Stimulated activated CD8-positive, alpha-beta memory T cell treated with anti-CD3 and anti-CD28 coated beads, Interleukin-15, amount 100 ng/mL, for 1 hour (primary cell): ENCODE results near the gene RNF220.
"Not testable (repeated sequence)": the region's sequence is repeated elsewhere in the genome, so short reads cannot be mapped to it uniquely, and the experiment has no call there.

Source experiments
- DNase-seq: peaks from one replicate; pipeline ENCODE4 v3.0.0-alpha.2; 2020; ENCODE audit warnings: low read depth

The RNF220 gene

DNA sequence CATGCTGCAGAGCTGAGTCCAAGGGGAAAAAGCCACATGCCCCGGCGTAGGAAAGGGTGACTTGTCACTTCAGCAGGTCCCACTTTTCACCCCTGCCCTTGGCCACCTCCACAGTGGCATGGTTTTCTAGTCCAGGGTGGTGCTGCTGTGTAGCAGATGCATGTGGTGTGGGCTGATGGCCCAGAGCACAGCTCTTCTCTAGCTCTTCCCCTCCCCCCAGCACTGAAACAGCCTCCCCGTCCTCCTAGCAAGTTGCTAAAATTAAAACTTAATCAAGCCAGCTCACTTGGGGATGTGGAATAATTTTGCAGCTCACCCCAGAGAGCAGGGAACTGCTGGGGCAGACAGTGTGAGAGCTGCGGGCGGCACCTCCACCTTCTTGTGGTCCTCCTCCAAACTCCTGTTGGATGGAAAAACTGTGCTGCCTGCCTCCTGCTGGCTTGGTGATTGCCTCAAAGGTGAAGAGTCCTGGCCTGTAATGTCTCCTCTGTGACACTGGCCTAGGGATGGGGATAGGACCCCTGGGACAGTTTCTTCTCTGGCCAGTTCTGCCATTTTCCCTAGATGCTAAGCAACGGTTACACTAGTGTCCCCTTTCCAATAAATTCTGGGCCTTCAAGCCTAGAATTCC is 91.6 kb downstream of the RNF220 start:
- no peak for DNase-seq

- no peak for DNase-seq
Observed at GRCh38 chr1:44497422-44498170, 92.5 kb downstream of the RNF220 start.

- DNase-seq: no peak
Observed at GRCh38 chr1:44499306-44499705, 94.3 kb downstream of the RNF220 start.

DNA sequence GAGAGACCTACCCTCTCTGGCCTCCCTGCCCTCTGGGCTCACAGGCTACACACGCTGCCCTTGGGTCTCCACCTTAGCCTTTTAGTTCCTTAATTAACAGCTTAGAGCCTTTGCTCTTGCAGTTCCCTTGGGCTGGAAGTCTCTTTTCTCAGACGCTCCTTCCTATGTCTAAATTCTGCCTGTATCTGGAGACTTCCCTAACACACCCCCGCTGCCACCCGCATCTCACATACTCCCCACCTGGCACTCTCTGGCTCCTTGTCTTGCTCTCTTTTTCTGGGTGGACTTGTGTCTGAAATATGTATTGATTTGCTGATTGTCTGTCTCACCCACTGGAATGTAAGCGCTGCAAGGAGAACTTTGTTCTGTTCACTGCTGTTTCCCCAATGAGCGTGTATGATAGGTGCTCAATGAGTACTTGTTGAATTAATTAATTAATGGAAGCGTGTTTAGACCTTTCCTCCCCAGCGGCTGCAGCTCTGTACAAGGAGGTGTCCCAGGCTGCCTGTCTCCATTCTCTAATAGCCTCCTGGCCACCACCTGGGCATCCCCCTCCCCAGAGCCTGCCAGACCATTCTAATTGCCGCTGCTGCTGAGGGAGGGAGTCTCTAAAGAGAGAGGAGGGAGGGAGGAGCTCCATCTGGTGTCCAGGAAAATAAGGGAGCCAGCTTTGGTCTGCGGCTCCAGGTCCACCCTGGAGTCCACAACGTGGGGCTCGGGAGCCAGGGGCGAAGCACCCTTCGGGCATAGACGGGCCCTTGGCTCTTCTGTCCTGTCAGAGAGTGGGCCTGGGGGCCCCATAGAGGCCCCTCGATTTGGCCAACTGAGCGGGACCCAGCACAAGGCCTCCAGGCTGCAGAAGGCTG is 95.4 kb downstream of the RNF220 start:
- no peak for DNase-seq

- no peak for DNase-seq
Observed at GRCh38 chr1:44501047-44501890, 96.2 kb downstream of the RNF220 start.

DNA sequence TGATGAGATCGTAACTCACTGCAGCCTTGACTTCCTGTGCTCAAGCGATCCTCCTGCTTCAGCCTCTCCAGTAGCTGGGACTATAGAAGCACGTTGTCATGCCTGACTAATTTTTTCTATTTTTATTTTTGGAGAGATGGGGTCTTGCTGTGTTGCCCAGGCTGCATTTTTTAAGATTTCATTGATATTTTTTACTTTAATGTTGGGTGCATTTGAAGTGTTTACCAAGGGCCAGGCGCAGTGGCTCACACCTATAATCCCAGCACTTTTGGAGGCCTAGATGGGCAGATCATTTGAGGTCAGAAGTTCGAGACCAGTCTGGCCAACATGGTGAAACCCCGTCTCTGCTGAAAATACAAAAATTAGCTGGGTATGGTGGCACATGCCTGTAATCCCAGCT is 97.8 kb downstream of the RNF220 start:
- not testable (repeated sequence) for DNase-seq

DNA sequence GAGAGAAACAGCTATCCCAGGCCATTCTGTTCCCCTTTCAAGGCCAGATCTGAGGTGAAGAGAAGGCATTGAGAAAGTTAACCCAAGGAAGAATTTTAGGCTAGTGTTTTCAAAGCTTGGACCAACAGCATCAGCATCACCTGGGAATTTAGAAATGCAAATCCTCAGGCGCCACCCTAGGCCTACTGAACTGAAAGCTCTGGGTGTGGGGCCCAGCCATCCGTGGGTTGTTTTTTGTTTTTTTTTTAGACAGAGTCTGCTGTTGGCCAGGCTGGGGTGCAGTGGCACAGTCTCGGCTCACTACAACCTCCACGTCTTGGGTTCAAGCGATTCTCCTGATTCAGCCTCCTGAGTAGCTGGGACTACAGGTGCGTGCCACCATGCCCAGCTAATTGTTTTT is 98.6 kb downstream of the RNF220 start:
- no peak for DNase-seq

DNA sequence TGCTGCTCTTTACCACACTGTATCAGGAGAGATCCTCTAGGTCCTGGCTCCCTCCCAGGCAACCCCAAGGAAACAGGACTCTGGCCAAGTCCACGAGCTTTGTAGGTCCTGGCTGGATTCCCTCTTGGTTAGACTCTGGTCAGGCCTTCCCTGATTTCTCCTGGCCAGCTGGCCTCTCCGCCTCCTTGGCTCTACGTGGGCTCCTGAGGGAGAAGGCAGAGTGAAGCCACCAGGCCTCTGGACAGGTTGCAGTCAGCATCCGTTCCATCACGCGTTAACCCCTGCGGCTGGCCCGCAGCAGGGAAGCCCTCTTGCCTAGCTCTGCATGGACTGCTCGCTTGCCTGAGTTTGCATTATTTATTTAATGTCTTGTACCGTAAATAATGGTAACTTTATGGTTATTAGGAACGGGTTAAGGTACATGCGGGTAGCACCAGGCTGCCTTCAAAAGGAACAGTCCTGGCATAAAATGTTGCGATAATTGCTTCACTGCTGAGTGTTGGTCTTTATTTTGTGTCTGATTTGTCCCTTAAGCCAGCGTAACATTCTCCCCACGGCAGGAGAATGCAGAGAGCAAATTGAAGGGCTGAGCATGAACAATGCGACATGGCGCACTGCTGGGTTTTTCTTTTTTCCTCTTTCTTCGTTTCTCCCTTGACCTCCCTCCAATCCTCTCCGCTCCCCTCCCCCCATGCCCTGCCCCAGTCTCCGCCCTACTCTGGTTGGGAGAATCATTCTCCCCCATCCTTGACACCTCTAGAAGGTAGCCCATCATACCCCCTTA is 100.3 kb downstream of the RNF220 start:
- DNase-seq: no peak

DNA sequence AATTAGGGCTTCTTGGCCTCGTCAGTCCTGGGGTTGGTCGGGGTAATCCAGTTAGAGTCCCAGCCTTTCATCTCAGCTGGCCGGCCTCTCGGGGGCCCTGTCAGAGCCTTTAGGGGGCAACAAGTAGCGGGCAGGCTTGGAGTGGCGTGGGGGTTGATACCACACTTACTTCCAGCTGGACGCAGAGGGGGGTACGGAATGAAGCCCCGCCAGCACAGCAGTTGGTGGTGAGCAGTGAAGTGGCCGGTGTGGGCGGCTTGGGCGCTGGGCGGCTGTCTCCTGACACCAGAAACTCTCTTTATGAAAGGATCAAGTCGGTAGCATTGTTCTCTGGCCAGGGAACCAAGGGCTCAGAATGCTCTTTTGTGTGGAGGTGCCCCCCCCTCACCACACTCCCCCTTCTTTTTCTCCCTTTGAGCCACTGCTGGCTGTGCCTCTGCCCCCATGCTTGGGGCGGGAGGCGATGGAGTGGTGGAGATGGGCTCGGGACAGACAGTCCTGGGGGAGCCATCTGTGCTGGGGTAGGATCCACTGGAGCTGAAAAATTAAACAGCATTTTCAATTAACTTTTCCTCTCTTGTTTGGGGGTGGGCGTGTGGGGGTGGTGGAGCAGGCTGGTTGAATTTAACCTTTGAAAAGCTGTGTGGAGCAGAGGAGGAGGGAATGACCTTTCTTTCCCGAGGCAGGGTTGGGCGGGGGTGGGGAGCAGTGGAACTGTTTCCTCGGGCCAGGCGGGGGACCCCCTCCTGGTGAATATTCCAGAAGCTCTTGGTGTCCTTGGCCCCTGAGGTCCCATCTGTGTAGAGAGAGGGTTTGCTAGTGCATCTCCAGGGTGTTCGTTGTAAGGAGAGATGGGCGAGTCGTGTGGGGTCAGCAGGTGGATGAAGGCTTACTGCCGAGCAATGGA is 102.7 kb downstream of the RNF220 start:
- no peak for DNase-seq

- DNase-seq: no peak
Observed at GRCh38 chr1:44508397-44508745, 103.3 kb downstream of the RNF220 start.

- no peak for DNase-seq
Observed at GRCh38 chr1:44511363-44511762, 106.3 kb downstream of the RNF220 start.

- no peak for DNase-seq
Observed at GRCh38 chr1:44511769-44512168, 106.7 kb downstream of the RNF220 start.

DNA sequence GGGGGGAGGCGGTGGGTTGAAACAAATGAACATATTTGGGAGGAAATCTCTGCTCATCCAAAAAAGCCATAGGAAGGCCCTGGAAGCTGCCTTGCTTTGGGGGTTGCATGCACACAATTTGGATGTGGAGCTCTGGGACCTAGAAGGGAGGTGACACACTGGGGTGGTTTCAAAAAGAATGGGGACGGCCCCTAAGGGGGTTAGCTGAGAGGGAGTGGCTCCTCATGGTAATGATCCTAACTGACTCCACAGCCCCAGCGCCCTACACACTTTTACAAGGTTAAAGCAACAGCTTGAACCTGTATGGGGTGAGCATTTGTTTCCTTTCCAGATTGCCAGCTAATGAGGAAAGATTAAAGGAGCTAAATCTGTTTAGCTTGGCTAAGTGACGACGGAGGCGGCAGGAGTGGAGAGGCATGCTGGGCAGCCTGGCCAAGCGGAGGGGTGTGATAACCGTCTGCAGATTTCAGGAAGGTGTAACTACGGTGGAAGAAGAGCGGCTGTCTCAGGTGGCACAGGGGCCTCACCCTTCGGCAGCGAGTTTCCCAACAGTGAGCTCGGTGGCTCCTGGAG is 107.3 kb downstream of the RNF220 start:
- DNase-seq: no peak

DNA sequence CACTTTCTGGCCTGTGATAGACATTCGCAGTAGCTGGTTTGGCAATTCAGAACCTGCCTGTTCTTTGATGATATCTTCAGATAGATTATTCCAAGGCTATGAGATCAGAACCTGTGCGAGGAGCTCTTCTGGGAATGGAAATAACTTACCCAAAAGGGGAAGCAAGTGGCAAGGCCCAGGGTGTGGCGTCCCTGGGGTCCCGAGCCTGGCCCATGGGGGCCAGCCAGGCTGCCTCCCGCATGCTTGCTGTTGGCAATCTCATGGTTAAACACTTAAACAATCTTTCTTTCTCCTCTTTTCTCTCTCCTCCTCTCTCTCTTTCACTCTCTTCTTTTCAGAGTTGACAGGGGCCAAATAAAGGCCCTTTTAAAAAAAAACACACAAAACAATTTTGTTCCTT is 108.1 kb downstream of the RNF220 start:
- no peak for DNase-seq

DNA sequence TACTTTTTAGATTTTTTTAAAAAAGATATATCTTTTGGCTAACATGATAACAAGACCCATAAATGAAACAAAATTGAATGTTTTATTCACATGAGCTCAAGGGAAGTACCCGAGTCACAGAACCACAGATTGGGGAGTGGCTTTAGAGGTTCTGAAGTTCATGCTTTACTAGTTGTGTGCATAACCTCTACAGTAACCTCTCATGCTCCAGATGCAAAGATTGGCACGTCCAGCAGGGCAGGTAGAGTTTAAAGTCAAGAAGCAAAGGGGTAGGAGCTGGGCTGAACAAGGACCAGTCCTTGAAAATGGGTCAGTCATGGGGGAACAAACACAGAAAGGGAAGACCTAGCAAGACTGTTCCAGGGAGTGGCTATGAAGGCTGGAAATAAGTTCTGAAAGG is 109.6 kb downstream of the RNF220 start:
- DNase-seq: no peak

DNA sequence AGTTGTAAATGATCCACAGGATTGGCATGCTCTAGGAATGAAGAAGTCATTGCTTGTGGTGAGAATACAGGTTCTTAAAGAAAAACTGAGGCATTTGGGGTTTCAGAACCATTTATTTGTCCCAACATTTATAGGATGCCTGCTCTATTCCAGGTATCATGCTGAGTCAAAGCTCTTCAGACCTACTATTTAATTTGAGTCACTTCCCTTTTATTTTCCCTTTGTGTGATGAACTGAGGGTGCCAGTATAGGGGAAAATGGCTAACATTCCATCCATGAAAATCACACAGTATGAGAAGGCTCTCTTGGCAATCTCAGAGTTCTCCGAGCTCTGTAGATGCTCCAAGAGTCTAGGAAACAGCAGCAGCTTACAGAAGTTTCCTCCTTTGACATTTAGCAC is 110.4 kb downstream of the RNF220 start:
- DNase-seq: no peak

DNA sequence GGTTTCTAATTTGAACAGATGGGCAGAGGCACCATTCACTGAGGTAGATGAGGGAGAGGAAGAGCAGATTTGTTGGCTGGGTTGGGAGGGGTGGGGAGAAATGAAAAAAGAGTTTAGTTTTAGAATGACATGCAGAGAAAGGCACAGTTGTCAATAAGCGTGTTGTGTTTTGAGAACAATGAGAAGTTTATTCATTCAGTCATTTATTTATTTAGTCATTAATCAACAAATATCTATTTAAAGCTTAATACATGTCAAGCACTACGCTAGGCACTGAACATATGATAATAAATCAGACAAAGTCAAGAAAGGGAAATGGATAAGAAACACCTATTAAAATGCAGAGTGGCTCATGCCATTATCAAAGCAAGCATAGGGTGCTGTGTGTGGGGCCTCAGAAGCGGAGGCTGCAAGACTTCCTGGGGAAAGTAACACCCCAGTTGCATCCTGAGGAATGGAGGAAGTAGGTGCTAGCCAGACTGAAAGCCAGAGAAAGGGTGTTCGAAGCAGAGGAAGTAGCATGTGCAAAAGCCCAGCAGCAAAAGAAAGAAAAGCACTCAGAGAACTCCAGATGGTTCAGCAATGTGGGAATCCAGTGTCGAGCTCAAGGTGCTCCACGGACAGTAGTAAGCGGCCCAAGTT is 114.1 kb downstream of the RNF220 start:
- DNase-seq: no peak

DNA sequence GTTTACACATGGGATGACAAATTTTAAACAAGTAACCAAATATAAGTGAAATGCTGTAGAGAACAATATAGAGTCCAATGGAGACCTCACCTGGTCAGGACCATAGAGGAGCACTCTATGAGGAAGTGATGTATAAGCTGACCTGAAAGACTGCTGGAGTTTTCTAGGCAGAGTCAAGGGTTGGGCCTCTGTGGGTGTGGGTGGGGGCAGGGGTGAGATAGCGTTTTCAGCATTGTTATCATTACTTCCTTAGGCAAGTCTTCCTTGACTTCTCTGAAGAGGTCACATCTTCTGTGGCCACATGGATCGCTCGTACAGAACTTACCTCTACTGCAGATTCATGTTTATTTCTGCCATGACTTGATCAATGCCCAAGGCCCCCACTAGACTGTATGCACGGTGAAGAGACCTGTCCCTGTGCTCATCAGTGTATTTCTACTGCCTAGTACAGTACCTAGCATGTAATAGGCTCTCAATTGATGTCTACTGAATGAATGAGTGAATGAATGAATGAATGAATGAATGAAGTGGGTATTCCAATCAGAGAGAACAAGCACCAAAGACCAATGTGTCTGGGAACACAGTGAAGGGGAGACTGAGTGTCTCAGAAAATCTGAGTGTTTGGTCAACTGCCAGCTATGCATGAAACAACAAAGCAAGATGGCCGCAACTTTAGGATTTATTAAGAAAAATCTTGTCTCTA is 116.5 kb downstream of the RNF220 start:
- no peak for DNase-seq
